Ovary (tissue), 9 donors: ENCODE measurements around the gene LMTK2. TPM values are rescaled to one million over a fixed set of nuclear protein-coding genes. Genes with fewer than 3 reads are reported as not detected.

Experiments
- DNase-seq, 5 donors: peaks; one replicate each; pipeline ENCODE4 v3.0.0-alpha.2; 2019 to 2020
- H3K27ac ChIP-seq, 2 donors: fragments of 200-600 bp; one replicate each; pipeline versions ENCODE4 v1.5.1 to v1.8.0; 2019 to 2022
- H3K27me3 ChIP-seq: fragments of 200-600 bp; one replicate; pipeline ENCODE4 v1.8.0; 2022
- H3K36me3 ChIP-seq: fragments of 200-600 bp; sonication (generic); one replicate; pipeline ENCODE4 v1.5.1; 2019
- H3K4me1 ChIP-seq: one replicate; pipeline ENCODE4 v1.8.1; 2013; ENCODE audit warnings: mild to moderate bottlenecking, moderate library complexity; ENCODE audit not compliant: insufficient read depth
- H3K4me3 ChIP-seq: fragments of 200-600 bp; sonication (generic); one replicate; pipeline ENCODE4 v1.5.1; 2017
- H3K9me3 ChIP-seq, 2 donors: fragments of 200-600 bp in 1 of 2; sonication (generic) in 1 of 2; one replicate each; pipeline versions ENCODE4 v1.5.1 to v1.8.1; 2013 to 2019; ENCODE audit warnings: mild to moderate bottlenecking in 1 of 2, moderate library complexity in 1 of 2
- EP300 ChIP-seq: sonication (generic); formaldehyde crosslinking; IDR thresholded peaks from one replicate; pipeline ENCODE4 v1.6.1; 2017; ENCODE audit warnings: antibody characterized with exemption
- POLR2A ChIP-seq: fragments of 450-650 bp; IDR thresholded peaks from one replicate; pipeline ENCODE4 v1.6.1; 2017; ENCODE audit warnings: antibody characterized with exemption, mild to moderate bottlenecking, moderate library complexity
- WGBS, 3 donors: extraction: QIAGEN DNeasy Blood & Tissue Kit in 1 of 3; methylation state at CpG; one replicate each; pipeline versions ENCODE4 v1.1.5 to v1.1.7; 2013 to 2017; 5-methylcytosine and 5-hydroxymethylcytosine counted together
- intact Hi-C, 4 donors: fragments of 100-400 bp; cut with DNase I; formaldehyde crosslinking; loops; one replicate each; pipeline versions ENCODE4 v1.11.0 to v1.15.1; 2022 to 2023
- polyA plus RNA-seq, 2 donors: library from polyadenylated mRNA; stranded (reverse); fragments of 200-250 nt in 1 of 2; fragments of 350-450 nt in 1 of 2; fragmentation: Illumina TruSeq in 1 of 2; extraction: RNeasy Lipid Tissue Mini Kit (QIAGEN cat#74804) in 1 of 2; gene quantifications; one replicate each; pipeline ENCODE4 v1.2.3, GENCODE V29; 2013 to 2014
- total RNA-seq, 7 donors: library from RNA; depleted of rRNA in 2 of 7; stranded (reverse); fragments of >200 nt in 2 of 7; fragmentation: NEBNext Ultra II Directional in 3 of 7; extraction: Animal tissue kit (Norgen Biotek cat#: 25700) in 3 of 7; gene quantifications; one replicate each; pipeline versions ENCODE4 v1.1.0 to v1.2.4, GENCODE V29; 2016 to 2023
- TF ChIP-seq, protein P1 (sequence below), 3 donors: fragments of 450-650 bp in 2 of 3; fragments of 200-600 bp in 1 of 3; IDR thresholded peaks; one replicate each; pipeline versions ENCODE4 v1.5.1 to v1.8.0; 2016 to 2022; ENCODE audit warnings: antibody characterized with exemption in 3 of 3, mild to moderate bottlenecking in 1 of 3
- donor health status: DM: no; HTN: no; CAD: no; lungs with moderate emphysema.
- donor health status: DM: no; HTN: no; CAD: no.
- donor health status: Bipolar disorder and iron deficiency.
- donor health status: DM: yes; HTN: yes; CAD: no.
- donor health status: DM: no; HTN: no; CAD: no.
- donor health status: DM: yes; HTN: yes; CAD: no.

The LMTK2 gene
- total and polyA plus RNA-seq, 9 donors = 4.4 to 17.1 (median 12.8) TPM

DNA sequence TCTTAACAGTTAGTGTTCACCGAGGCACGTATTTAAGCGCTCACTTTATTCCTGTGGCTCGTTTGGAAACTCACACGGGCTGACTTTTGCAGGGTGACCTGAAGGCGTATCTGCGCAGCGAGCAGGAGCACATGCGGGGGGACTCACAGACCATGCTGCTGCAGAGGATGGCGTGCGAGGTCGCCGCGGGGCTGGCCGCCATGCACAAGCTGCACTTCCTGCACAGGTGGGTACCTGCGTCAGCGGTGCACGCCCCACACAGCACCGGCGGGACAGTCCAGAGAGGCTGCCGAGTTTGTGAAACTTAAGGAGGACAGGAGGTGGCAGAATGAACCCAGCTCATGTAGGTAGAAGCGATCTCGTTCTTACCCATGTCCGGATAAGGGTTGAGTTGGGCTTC is 64.8 kb downstream of the LMTK2 start:
- 94% methylated on average over 24 of the region's 24 CpGs for WGBS, 3 donors
- no peaks in the 10 kb centered on the region for H3K27me3 ChIP-seq
- no peak overlapping the region for H3K27ac ChIP-seq
- H3K9me3 ChIP-seq = no peaks in the 10 kb centered on the region
- H3K36me3 ChIP-seq = no peaks in the 10 kb centered on the region
- no peak overlapping the region for H3K4me3 ChIP-seq
- DNase-seq = no peak
- TF ChIP-seq EP300 = no peak
- TF ChIP-seq, protein P1, sequence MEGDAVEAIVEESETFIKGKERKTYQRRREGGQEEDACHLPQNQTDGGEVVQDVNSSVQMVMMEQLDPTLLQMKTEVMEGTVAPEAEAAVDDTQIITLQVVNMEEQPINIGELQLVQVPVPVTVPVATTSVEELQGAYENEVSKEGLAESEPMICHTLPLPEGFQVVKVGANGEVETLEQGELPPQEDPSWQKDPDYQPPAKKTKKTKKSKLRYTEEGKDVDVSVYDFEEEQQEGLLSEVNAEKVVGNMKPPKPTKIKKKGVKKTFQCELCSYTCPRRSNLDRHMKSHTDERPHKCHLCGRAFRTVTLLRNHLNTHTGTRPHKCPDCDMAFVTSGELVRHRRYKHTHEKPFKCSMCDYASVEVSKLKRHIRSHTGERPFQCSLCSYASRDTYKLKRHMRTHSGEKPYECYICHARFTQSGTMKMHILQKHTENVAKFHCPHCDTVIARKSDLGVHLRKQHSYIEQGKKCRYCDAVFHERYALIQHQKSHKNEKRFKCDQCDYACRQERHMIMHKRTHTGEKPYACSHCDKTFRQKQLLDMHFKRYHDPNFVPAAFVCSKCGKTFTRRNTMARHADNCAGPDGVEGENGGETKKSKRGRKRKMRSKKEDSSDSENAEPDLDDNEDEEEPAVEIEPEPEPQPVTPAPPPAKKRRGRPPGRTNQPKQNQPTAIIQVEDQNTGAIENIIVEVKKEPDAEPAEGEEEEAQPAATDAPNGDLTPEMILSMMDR (IDR thresholded peaks at IDR 0.05) = no peak
- no peak for TF ChIP-seq POLR2A
- intact Hi-C loops = no loop called here
- H3K4me1 ChIP-seq = no peaks in the 10 kb centered on the region

DNA sequence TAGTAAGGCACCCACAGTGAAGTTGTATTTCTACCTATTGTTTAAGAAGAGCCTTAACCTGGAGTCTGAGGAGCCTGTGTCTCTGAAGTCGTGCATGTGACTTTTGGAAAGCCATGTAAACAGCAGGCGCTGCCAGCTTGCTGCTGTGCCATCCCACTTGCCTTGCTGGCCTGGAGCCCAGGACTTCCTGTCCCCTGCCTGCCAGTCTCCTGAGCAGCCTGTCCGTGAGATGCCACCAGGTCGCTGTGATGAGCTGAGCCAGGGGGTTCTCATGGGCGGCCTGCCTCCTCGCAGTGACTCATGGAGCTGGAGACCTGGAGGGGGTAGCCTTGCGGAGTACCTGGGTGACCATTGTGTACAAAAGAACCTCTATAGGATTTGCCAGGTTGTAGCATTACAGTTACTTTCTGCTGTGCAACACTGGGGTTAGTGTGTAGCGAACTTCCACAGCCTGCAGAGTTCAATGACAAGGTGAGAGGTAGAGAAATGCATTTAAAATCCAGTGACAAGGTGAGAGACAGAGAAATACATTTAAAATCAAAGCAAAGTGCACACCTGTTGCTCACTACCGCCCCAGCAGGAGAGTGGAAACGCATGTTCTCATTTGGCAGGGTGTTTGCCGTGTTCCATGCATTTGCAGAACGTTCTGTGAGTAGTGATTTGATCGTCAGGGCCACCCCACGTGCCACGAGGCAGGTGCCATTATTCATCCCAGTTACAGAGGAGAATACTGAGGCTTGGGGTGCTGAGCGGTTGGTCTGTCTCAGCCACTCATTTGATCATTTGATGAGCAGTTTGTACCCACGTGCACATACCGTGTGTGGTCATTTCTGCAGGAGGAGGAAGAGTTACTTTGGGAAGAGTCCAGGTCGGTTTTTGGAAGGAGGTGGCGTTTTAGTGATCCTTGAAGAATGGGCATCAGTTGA is 67.9 kb downstream of the LMTK2 start:
- no peak for TF ChIP-seq POLR2A
- TF ChIP-seq, protein P1 (IDR thresholded peaks at IDR 0.05) = no peak
- no peak for TF ChIP-seq EP300
- no peaks in the 10 kb centered on the region for H3K9me3 ChIP-seq
- no peak overlapping the region for H3K4me3 ChIP-seq
- H3K27me3 ChIP-seq = no peaks in the 10 kb centered on the region
- no peaks in the 10 kb centered on the region for H3K36me3 ChIP-seq
- no peak overlapping the region for H3K27ac ChIP-seq
- WGBS, 3 donors = 88 to 91% (median 89%) methylated on average over 20 of the region's 20 CpGs
- no peak for DNase-seq
- intact Hi-C loops = no loop called here
- no peaks in the 10 kb centered on the region for H3K4me1 ChIP-seq

DNA sequence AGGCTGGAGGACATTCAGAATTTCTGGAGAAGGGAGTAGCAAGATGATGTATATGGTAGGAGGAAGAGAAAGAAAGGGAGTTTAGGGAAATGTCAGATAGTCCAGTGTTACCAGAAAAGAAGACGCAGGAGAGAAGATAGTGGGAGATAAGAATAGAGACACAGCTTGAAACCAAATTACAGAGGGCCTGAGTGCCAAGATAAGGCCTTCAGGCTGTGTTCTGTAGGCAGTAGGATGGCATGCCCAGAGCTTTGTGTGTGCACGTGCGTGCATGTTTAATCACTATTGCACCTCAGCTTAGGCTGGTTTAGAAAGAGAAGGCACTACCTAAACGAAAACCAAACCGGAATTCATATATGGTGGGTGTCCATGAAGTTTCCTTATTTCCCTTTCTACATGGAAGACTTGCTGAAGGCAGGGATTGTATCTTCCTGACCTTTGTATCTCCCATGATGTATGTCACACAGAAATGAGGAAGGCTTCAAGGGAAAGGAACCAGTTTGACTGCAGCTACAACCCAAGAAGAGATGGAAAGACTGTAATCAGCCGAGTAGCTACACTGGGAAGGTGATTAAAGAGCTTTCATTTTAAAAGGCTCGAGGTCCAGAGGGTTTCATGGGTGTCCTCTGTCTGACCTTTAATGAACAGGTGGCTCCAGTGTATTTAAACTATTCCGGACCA is 68.7 kb downstream of the LMTK2 start:
- DNase-seq = no peak
- Histone ChIP-seq H3K27me3 (no peaks in the 10 kb centered on the region), H3K27ac (no peak overlapping the region), H3K4me3 (no peak overlapping the region), H3K4me1 (no peaks in the 10 kb centered on the region), H3K9me3 (no peaks in the 10 kb centered on the region), H3K36me3 (no peaks in the 10 kb centered on the region)
- TF ChIP-seq, protein P1 (IDR thresholded peaks at IDR 0.05) = no peak
- WGBS, 3 donors = 88 to 89% (median 89%) methylated on average over 8 of the region's 8 CpGs
- intact Hi-C loops = no loop called here

GRCh38 chr7:98177553-98177952 is 70.9 kb downstream of the LMTK2 start:
- WGBS, 3 donors = 90 to 93% (median 92%) methylated on average over 6 of the region's 6 CpGs
- Histone ChIP-seq H3K27ac (no peak overlapping the region), H3K4me3 (no peak overlapping the region), H3K36me3 (no peaks in the 10 kb centered on the region), H3K4me1 (no peaks in the 10 kb centered on the region), H3K9me3 (no peaks in the 10 kb centered on the region), H3K27me3 (no peaks in the 10 kb centered on the region)
- TF ChIP-seq, protein P1 (IDR thresholded peaks at IDR 0.05) = no peak
- TF ChIP-seq POLR2A (no peak), EP300 (no peak)
- intact Hi-C loops = no loop called here
- no peak for DNase-seq
